SH-SY5Y (cell line): ENCODE data around the gene BMX.

Experiments used
- GATA2 ChIP-seq: IDR thresholded peaks from 2 replicates; pipeline ENCODE4 v1.6.1; 2011; ENCODE audit warnings: mild to moderate bottlenecking, low read depth, low read length
- GATA3 ChIP-seq: IDR thresholded peaks from 2 replicates; pipeline ENCODE4 v1.6.1; 2011; ENCODE audit warnings: low read depth, mild to moderate bottlenecking, low read length, moderate library complexity

DNA sequence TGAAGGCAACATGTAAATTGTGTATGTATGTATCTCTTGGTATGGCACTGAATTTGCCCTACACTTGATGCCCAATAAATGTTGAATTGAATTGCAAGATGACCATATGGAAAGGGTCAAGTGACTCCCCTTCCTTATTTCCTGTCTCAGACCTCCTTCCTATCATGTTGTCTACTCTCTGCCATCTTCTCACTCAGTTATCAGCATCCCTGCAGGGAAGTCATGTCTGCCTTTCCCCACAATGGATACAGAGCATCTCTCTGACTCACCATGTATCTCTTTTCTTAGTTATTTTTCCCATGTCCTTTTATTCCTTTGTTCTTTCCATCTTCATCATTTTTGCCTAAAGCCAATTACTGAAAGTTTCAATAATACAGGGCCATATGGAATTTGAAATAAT, 22.5 kb downstream of the BMX start:
- no peak for TF ChIP-seq GATA3
- TF ChIP-seq GATA2 = no peak
